ENCODE measurements around the gene USP2. TPM values are rescaled to one million over a fixed set of nuclear protein-coding genes. Genes with fewer than 3 reads are reported as not detected.

USP2 gene, protein sequence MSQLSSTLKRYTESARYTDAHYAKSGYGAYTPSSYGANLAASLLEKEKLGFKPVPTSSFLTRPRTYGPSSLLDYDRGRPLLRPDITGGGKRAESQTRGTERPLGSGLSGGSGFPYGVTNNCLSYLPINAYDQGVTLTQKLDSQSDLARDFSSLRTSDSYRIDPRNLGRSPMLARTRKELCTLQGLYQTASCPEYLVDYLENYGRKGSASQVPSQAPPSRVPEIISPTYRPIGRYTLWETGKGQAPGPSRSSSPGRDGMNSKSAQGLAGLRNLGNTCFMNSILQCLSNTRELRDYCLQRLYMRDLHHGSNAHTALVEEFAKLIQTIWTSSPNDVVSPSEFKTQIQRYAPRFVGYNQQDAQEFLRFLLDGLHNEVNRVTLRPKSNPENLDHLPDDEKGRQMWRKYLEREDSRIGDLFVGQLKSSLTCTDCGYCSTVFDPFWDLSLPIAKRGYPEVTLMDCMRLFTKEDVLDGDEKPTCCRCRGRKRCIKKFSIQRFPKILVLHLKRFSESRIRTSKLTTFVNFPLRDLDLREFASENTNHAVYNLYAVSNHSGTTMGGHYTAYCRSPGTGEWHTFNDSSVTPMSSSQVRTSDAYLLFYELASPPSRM
- total RNA-seq, result 0.26 and 1.2 TPM in 2 replicates

DNA sequence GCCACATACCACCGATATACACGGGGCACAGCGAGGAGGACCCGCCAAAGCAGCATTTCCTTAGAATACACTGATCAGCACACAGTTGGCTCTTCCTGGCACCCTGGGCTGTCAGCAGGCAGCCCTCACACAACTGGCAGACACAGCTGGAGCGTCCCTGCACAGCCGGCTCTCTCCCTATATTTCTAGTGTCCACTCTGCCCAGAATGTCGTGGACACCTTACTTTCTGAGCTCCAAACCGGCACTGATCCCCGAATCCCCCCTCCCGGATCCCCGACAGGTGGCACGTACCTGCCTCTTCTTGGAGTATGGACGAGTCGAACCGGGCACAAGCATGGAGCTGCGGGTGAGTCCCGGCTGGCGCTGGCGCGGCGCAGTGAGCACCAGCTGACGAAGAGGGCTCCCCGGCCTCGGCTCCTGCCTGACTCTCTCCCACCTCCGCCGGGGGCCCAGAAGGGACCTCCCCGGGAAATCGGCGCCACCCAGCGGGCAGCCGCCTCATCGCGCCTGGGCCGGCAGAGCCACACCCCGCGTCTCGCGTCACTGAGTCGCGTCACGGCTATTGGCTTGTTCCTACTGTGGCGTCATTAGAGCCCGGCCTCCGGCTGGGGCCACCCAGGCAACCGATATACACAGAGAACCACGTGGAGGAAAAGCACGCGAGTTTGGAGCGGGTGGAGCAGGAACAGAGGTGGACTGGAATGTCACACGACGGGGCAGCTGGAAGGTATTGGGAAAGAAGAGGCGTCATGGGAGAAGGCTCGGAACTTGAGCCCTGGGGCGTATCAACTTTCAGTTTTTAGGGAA lies at the start of gene USP2:
USP2 (minus strand) TSS at position 510 of the 808 bp plus-strand sequence. CDS start 8,210 bp downstream, outside the sequence.
- Histone ChIP-seq H3K4me3 (ENCODE audit: low read depth, low read length) (peak within 1 kb of the TSS; percentile 47), H3K27me3 (ENCODE audit: control insufficient read depth, insufficient read depth, low read length) (no peaks in the 10 kb centered on the region), H3K36me3 (ENCODE audit: control insufficient read depth, insufficient read depth, low read length) (no peaks in the 10 kb centered on the region)
- DNase-seq (ENCODE audit: low read depth) (peak; percentile 95), FAIRE-seq (no peak)
- TF ChIP-seq, protein P1, sequence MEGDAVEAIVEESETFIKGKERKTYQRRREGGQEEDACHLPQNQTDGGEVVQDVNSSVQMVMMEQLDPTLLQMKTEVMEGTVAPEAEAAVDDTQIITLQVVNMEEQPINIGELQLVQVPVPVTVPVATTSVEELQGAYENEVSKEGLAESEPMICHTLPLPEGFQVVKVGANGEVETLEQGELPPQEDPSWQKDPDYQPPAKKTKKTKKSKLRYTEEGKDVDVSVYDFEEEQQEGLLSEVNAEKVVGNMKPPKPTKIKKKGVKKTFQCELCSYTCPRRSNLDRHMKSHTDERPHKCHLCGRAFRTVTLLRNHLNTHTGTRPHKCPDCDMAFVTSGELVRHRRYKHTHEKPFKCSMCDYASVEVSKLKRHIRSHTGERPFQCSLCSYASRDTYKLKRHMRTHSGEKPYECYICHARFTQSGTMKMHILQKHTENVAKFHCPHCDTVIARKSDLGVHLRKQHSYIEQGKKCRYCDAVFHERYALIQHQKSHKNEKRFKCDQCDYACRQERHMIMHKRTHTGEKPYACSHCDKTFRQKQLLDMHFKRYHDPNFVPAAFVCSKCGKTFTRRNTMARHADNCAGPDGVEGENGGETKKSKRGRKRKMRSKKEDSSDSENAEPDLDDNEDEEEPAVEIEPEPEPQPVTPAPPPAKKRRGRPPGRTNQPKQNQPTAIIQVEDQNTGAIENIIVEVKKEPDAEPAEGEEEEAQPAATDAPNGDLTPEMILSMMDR (IDR thresholded peaks at IDR 0.05; ENCODE audit: insufficient read depth, low read length, severe bottlenecking), result peak; percentile 94

DNA sequence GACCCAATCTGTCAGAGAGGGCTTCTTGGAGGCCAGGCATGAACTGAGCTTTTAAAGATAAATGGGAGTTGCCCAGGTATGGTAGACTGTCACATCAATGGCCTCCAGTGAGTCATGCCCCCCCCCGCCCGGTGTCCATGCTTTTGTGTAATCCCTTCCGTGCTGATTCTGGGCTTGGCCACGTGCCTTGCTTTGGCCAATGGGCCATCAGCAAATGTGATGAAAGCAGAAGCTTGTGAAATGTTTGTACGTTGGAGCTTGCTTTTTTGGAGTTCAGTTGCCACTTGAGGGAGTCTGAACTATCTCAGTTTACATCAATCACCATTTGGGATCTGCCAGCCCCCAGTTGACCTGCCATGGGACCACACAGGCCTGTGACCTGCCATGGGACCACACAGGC lies 45.8 kb upstream of the USP2 start:
- no peak overlapping the region for H3K4me3 ChIP-seq (ENCODE audit: low read depth, low read length)
- peaks cover 16% of the 10 kb centered on the region for H3K27me3 ChIP-seq (ENCODE audit: control insufficient read depth, insufficient read depth, low read length)
- TF ChIP-seq, protein P1 (IDR thresholded peaks at IDR 0.05; ENCODE audit: insufficient read depth, low read length, severe bottlenecking), result no peak
- FAIRE-seq (peak; percentile 91), DNase-seq (ENCODE audit: low read depth) (peak; percentile 46)
- H3K36me3 ChIP-seq (ENCODE audit: control insufficient read depth, insufficient read depth, low read length), result no peaks in the 10 kb centered on the region

DNA sequence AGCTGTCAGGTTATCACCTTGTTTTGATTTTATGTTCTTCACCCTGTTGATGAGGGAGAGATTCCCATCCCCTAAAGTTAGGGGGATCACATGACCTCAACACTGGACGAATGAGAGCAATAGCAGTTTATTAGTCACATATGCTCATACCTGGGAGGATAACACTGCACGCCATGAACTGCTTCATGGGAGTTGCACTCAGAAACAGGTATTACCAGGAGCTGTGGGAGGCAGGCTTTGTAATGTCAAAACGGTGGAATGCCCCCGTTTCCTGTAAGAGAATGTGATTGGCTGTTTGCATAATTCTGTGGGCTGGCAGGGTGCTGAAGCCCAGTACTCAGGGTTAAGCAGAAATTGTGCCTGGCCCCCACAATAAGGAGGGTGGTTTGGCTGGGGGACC lies 44.7 kb upstream of the USP2 start:
- DNase-seq (ENCODE audit: low read depth) (peak; percentile 47), FAIRE-seq (no peak)
- Histone ChIP-seq H3K27me3 (ENCODE audit: control insufficient read depth, insufficient read depth, low read length) (peaks cover 25% of the 10 kb centered on the region), H3K36me3 (ENCODE audit: control insufficient read depth, insufficient read depth, low read length) (no peaks in the 10 kb centered on the region), H3K4me3 (ENCODE audit: low read depth, low read length) (no peak overlapping the region)
- TF ChIP-seq, protein P1 (IDR thresholded peaks at IDR 0.05; ENCODE audit: insufficient read depth, low read length, severe bottlenecking), result no peak

DNA sequence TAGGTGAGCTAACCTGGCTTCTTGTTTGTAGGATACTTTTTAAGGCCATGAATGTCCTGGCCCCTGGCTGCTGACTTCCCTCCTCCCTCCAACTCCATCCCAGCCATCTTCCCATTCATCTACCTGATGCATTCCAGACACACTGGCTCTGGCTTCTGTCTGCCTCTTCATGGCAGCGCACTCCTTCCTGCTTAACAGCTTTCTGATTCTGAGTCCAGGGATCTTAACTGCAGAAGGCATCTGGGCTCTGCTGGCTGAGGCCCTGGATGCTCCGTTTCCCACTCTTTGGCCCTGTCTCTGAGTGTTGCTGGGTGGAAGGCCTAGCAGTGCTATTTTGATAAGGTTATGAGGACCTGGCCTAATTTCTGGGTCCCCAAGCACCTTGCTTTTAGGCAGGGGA lies 43.3 kb upstream of the USP2 start:
- FAIRE-seq, result no peak
- Histone ChIP-seq H3K36me3 (ENCODE audit: control insufficient read depth, insufficient read depth, low read length) (no peaks in the 10 kb centered on the region), H3K27me3 (ENCODE audit: control insufficient read depth, insufficient read depth, low read length) (peaks cover 27% of the 10 kb centered on the region), H3K4me3 (ENCODE audit: low read depth, low read length) (no peak overlapping the region)
- TF ChIP-seq, protein P1 (IDR thresholded peaks at IDR 0.05; ENCODE audit: insufficient read depth, low read length, severe bottlenecking), result no peak
- DNase-seq (ENCODE audit: low read depth), result no peak

DNA sequence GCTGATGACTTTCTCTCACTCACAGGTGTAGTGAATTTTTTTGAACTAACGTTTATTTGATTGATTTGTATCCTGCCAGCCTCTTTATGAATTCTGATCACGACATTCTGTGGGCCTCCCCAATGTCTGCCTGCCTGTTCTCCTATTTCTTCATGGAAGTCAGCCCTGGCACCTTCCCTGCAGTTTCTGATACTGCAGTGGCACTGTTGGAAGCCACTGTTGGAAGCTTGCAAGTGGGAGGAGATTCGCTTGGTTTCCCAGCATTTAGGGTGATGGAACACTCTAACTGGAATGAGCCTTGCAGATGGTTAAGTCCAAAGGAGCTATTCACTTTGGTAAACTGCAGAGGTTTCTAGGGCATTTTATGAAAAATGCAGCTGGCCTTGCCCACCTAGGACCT lies 42.8 kb upstream of the USP2 start:
- H3K27me3 ChIP-seq (ENCODE audit: control insufficient read depth, insufficient read depth, low read length), result peaks cover 26% of the 10 kb centered on the region
- no peak for FAIRE-seq
- H3K4me3 ChIP-seq (ENCODE audit: low read depth, low read length), result no peak overlapping the region
- TF ChIP-seq, protein P1 (IDR thresholded peaks at IDR 0.05; ENCODE audit: insufficient read depth, low read length, severe bottlenecking), result no peak
- no peaks in the 10 kb centered on the region for H3K36me3 ChIP-seq (ENCODE audit: control insufficient read depth, insufficient read depth, low read length)
- DNase-seq (ENCODE audit: low read depth), result no peak

Measured in bronchial epithelial cell (primary cell).